DND-41 (cell line): ENCODE data around the gene MPL.

ENCODE experiments used
- ATAC-seq: fragments of 200-7000 bp; cut with Tn5 transposase; 3 replicates; pipeline ENCODE4 v1.9.1; 2021; ENCODE audit warnings: low read depth; ENCODE audit not compliant: insufficient read depth
- DNase-seq: peaks from one replicate; pipeline ENCODE4 v3.0.0-alpha.2; 2020
- H2AFZ ChIP-seq: 2 replicates; pipeline ENCODE4 v1.6.0; 2012; ENCODE audit warnings: low read depth, low read length
- H3K27ac ChIP-seq: 2 replicates; pipeline ENCODE4 v1.5.1; 2012; ENCODE audit warnings: low read length, inconsistent platforms
- H3K27me3 ChIP-seq: fragments of 200-600 bp; sonication (generic); 2 replicates; pipeline ENCODE4 v1.6.0; 2012; ENCODE audit warnings: low read length, mild to moderate bottlenecking, inconsistent platforms; ENCODE audit not compliant: insufficient read depth, poor library complexity
- H3K36me3 ChIP-seq: 2 replicates; pipeline ENCODE4 v1.5.1; 2012; ENCODE audit warnings: low read length, inconsistent platforms; ENCODE audit not compliant: insufficient read depth
- H3K4me1 ChIP-seq: 2 replicates; pipeline ENCODE4 v1.5.1; 2012; ENCODE audit warnings: mild to moderate bottlenecking, low read length; ENCODE audit not compliant: insufficient read depth
- H3K4me2 ChIP-seq: 2 replicates; pipeline ENCODE4 v1.6.0; 2012; ENCODE audit warnings: mild to moderate bottlenecking, moderate library complexity, low read length, inconsistent platforms; ENCODE audit not compliant: insufficient read depth
- H3K4me3 ChIP-seq, 2 experiments: fragments of 200-600 bp in 1 of 2; shearing (Covaris generic) in 1 of 2; 2 replicates each; pipeline ENCODE4 v1.5.1; 2012 to 2016; ENCODE audit warnings: inconsistent platforms in 2 of 2, low read length in 2 of 2, mild to moderate bottlenecking in 2 of 2, low read depth in 1 of 2, moderate library complexity in 1 of 2
- H3K79me2 ChIP-seq: 2 replicates; pipeline ENCODE4 v1.6.0; 2012; ENCODE audit warnings: low read length, inconsistent platforms; ENCODE audit not compliant: insufficient read depth
- H3K9ac ChIP-seq: 2 replicates; pipeline ENCODE4 v1.6.0; 2012; ENCODE audit warnings: low read depth, mild to moderate bottlenecking, inconsistent platforms, low read length, moderate library complexity
- H3K9me3 ChIP-seq: 2 replicates; pipeline ENCODE4 v1.5.1; 2012; ENCODE audit warnings: low read length, moderate library complexity, mild to moderate bottlenecking, inconsistent platforms; ENCODE audit not compliant: insufficient read depth, severe bottlenecking
- H4K20me1 ChIP-seq: 2 replicates; pipeline ENCODE4 v1.6.0; 2012; ENCODE audit warnings: low read length; ENCODE audit not compliant: insufficient read depth
- EZH2 ChIP-seq: IDR thresholded peaks from 3 replicates; pipeline ENCODE4 v1.6.1; 2012; ENCODE audit warnings: borderline replicate concordance, low read depth, mild to moderate bottlenecking, moderate library complexity, low read length, inconsistent platforms; ENCODE audit not compliant: severe bottlenecking
- TF ChIP-seq, protein P1 (sequence below): IDR thresholded peaks from 2 replicates; pipeline ENCODE4 v1.5.1; 2012; ENCODE audit warnings: borderline replicate concordance, low read length, moderate library complexity, mild to moderate bottlenecking; ENCODE audit not compliant: poor library complexity, severe bottlenecking; ENCODE audit errors: extremely low read depth

The MPL gene

DNA sequence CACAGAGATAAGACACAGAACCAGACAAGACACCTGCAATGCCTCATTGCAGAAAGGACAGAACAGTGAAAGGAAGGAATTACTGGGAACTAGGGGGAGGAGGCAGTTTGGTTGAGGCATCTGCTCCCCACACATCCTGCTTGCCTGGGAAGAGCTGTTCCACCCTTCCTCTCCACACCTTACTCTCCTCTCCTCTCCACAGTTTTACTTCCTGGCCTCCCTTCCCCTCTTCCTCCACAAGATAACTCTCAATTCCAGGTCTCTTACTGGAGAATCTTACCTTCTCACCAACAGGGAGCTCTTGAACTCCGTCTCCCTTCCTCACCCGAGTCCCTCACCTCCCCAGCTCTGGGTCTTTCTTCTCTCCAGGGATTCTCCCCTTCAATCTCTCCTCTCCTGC, 28.1 kb downstream of the MPL start:
- no peak for TF ChIP-seq EZH2
- TF ChIP-seq, protein P1, sequence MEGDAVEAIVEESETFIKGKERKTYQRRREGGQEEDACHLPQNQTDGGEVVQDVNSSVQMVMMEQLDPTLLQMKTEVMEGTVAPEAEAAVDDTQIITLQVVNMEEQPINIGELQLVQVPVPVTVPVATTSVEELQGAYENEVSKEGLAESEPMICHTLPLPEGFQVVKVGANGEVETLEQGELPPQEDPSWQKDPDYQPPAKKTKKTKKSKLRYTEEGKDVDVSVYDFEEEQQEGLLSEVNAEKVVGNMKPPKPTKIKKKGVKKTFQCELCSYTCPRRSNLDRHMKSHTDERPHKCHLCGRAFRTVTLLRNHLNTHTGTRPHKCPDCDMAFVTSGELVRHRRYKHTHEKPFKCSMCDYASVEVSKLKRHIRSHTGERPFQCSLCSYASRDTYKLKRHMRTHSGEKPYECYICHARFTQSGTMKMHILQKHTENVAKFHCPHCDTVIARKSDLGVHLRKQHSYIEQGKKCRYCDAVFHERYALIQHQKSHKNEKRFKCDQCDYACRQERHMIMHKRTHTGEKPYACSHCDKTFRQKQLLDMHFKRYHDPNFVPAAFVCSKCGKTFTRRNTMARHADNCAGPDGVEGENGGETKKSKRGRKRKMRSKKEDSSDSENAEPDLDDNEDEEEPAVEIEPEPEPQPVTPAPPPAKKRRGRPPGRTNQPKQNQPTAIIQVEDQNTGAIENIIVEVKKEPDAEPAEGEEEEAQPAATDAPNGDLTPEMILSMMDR = no peak
- H3K4me3 ChIP-seq = no peak overlapping the region
- ATAC-seq (no peak), DNase-seq (no peak)
- peak overlapping the region; percentile 96; the same call in 1 of the 2 replicates for H3K4me2 ChIP-seq
- H3K4me1 ChIP-seq = peaks cover 42% of the 10 kb centered on the region
- H3K36me3 ChIP-seq = peaks cover 54% of the 10 kb centered on the region
- peak overlapping the region; percentile 77; the same call in 1 of the 2 replicates for H3K9ac ChIP-seq
- H4K20me1 ChIP-seq = peaks cover 13% of the 10 kb centered on the region
- no peak overlapping the region for H2AFZ ChIP-seq
- H3K9me3 ChIP-seq = no peaks in the 10 kb centered on the region
- no peaks in the 10 kb centered on the region for H3K27me3 ChIP-seq
- peak overlapping the region; percentile 1; the same call in 1 of the 2 replicates for H3K27ac ChIP-seq
- peaks cover 51% of the 10 kb centered on the region for H3K79me2 ChIP-seq

DNA sequence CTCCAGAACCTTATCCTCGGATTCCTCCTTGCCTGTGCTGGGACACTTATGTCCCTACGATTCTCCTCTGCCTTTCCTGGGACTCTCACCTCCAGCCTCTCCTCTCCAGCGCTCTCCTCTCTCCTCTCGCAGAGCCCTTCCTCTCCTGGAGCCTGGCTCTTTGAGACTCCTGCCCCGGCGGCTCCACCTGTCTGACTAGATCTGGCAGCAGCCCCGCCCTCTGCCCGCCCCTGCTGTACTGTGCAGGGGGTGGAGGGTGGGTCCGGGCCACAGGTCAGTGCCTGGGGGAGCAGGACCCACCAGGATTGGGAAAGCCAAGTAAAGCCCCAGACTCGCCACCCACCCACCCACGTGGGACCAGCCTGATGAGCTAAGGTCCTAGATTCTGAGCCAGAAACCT, 28.6 kb downstream of the MPL start:
- H3K27ac ChIP-seq = peak overlapping the region; percentile 1; the same call in 1 of the 2 replicates
- peak overlapping the region; percentile 96; the same call in 1 of the 2 replicates for H3K4me2 ChIP-seq
- no peak for DNase-seq
- peak overlapping the region in 1 of 2 experiments; percentile 87; a peak in 1 of 4 replicates for H3K4me3 ChIP-seq
- H4K20me1 ChIP-seq = peaks cover 8% of the 10 kb centered on the region; the same call in 1 of the 2 replicates
- no peak for ATAC-seq
- H3K79me2 ChIP-seq = peaks cover 46% of the 10 kb centered on the region
- H3K4me1 ChIP-seq = peaks cover 37% of the 10 kb centered on the region
- TF ChIP-seq, protein P1 = no peak
- no peak for TF ChIP-seq EZH2
- no peak overlapping the region for H2AFZ ChIP-seq
- H3K27me3 ChIP-seq = no peaks in the 10 kb centered on the region
- H3K9ac ChIP-seq = peak overlapping the region; percentile 77; the same call in 1 of the 2 replicates
- peaks cover 49% of the 10 kb centered on the region for H3K36me3 ChIP-seq
- no peaks in the 10 kb centered on the region for H3K9me3 ChIP-seq

GRCh38 chr1:43366601-43367025, 29.0 kb downstream of the MPL start:
- peak overlapping the region; percentile 96 for H3K4me2 ChIP-seq
- peaks cover 32% of the 10 kb centered on the region for H3K4me1 ChIP-seq
- no peak for ATAC-seq
- peak overlapping the region; percentile 82 to 87; a peak in 3 of 4 replicates for H3K4me3 ChIP-seq
- H3K27ac ChIP-seq = peak overlapping the region; percentile 90
- H3K36me3 ChIP-seq = peaks cover 45% of the 10 kb centered on the region
- H3K27me3 ChIP-seq = no peaks in the 10 kb centered on the region
- peaks cover 42% of the 10 kb centered on the region for H3K79me2 ChIP-seq
- peaks cover 6% of the 10 kb centered on the region; the same call in 1 of the 2 replicates for H4K20me1 ChIP-seq
- no peaks in the 10 kb centered on the region for H3K9me3 ChIP-seq
- TF ChIP-seq, protein P1 = no peak
- TF ChIP-seq EZH2 = no peak
- no peak overlapping the region for H2AFZ ChIP-seq
- H3K9ac ChIP-seq = peak overlapping the region; percentile 77
- DNase-seq = no peak
